ENCODE results near the gene ZNF639.

ZNF639 gene

GRCh38 chr3:179375091-179375999 is 52.5 kb downstream of the ZNF639 start:
- Histone ChIP-seq H3K4me3 (ENCODE audit: insufficient read length, low read depth) (no peak overlapping the region), H3K27me3 (ENCODE audit: insufficient read depth, insufficient read length) (no peaks in the 10 kb centered on the region), H3K36me3 (ENCODE audit: insufficient read depth, insufficient read length, low read length) (peaks cover 62% of the 10 kb centered on the region), H3K9me3 (ENCODE audit: insufficient read depth, low read length) (no peaks in the 10 kb centered on the region), H3K9ac (ENCODE audit: insufficient read length, low read depth) (no peak overlapping the region), H3K4me1 (ENCODE audit: insufficient read depth, insufficient read length) (no peaks in the 10 kb centered on the region)
- TF ChIP-seq SUZ12 (IDR thresholded peaks at IDR 0.05; ENCODE audit: extremely low read depth, insufficient read depth, insufficient read length) (no peak), YY1 (IDR thresholded peaks at IDR 0.05; ENCODE audit: insufficient read depth, insufficient read length) (no peak), ZNF274 (IDR thresholded peaks at IDR 0.05; ENCODE audit: low read depth, low read length) (no peak)
- no peak for DNase-seq (ENCODE audit: low read depth, low spot score)

- no peak overlapping the region for H3K9ac ChIP-seq (ENCODE audit: insufficient read length, low read depth)
- H3K4me1 ChIP-seq (ENCODE audit: insufficient read depth, insufficient read length) = no peaks in the 10 kb centered on the region
- TF ChIP-seq YY1 (IDR thresholded peaks at IDR 0.05; ENCODE audit: insufficient read depth, insufficient read length) = no peak
- TF ChIP-seq ZNF274 (IDR thresholded peaks at IDR 0.05; ENCODE audit: low read depth, low read length) = no peak
- TF ChIP-seq SUZ12 (IDR thresholded peaks at IDR 0.05; ENCODE audit: extremely low read depth, insufficient read depth, insufficient read length) = no peak
- H3K4me3 ChIP-seq (ENCODE audit: insufficient read length, low read depth) = no peak overlapping the region
- H3K27me3 ChIP-seq (ENCODE audit: insufficient read depth, insufficient read length) = no peaks in the 10 kb centered on the region
- DNase-seq (ENCODE audit: low read depth, low spot score) = no peak
- H3K36me3 ChIP-seq (ENCODE audit: insufficient read depth, insufficient read length, low read length) = peaks cover 64% of the 10 kb centered on the region
- no peaks in the 10 kb centered on the region for H3K9me3 ChIP-seq (ENCODE audit: insufficient read depth, low read length)
These were observed 53.6 kb downstream of the ZNF639 start for GRCh38 chr3:179376474-179376873.
